MM.1S (cell line): ENCODE results near the gene SFXN5.

Experiments used
- EZH2 ChIP-seq: fragments of 300-600 bp; sonication (generic); optimal IDR thresholded peaks from 2 replicates; pipeline ENCODE3; 2017; ENCODE audit warnings: low read depth, mild to moderate bottlenecking, antibody characterized with exemption, low read length, mixed read lengths
- TF ChIP-seq, protein P1 (sequence below): fragments of 300-600 bp; sonication (generic); IDR thresholded peaks from 2 replicates; pipeline ENCODE4 v1.5.1; 2016; ENCODE audit warnings: antibody characterized with exemption, low read length, mixed read lengths

DNA sequence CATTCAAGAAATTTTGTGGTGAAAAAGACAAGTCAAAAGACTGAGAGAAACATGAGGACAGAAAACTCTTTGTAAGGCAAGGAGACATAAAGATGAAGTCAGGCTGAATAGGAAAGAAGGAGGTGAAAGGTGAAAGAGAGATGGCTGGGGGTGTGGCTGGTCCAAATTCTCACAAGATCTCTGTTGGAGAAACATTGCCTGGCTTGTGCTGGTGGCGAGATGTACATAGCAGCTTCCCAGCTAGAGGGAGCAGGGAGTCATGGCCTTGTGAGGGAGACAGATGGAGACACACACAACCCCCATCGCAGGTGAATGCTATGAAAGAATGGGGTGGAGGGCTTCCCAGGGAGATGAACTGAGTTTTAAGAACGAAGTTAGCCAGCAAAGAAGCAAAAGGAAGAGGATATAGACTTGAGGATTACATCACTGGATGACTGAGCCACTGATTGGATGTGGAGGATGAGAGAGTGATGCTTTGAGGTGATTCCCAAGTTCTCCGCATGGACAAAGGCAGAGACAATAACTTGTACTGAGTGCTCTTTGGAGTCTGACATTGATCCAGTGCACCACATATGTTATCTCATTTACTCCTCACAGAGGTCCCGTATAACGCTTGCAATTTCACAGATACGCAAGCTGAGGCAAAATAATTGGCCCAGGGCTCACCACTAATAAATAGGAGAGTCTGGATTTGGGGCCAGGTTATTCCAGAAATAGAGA is 157.9 kb downstream of the SFXN5 start:
- TF ChIP-seq, protein P1, sequence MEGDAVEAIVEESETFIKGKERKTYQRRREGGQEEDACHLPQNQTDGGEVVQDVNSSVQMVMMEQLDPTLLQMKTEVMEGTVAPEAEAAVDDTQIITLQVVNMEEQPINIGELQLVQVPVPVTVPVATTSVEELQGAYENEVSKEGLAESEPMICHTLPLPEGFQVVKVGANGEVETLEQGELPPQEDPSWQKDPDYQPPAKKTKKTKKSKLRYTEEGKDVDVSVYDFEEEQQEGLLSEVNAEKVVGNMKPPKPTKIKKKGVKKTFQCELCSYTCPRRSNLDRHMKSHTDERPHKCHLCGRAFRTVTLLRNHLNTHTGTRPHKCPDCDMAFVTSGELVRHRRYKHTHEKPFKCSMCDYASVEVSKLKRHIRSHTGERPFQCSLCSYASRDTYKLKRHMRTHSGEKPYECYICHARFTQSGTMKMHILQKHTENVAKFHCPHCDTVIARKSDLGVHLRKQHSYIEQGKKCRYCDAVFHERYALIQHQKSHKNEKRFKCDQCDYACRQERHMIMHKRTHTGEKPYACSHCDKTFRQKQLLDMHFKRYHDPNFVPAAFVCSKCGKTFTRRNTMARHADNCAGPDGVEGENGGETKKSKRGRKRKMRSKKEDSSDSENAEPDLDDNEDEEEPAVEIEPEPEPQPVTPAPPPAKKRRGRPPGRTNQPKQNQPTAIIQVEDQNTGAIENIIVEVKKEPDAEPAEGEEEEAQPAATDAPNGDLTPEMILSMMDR: no peak
- TF ChIP-seq EZH2: no peak
